Breast epithelium (tissue), 3 donors: ENCODE data around the gene FARP1.

ENCODE experiments used
- CTCF ChIP-seq, 3 donors: fragments of 450-650 bp; IDR thresholded peaks; one replicate each; pipeline ENCODE4 v1.5.1; 2016 to 2017; ENCODE audit warnings: antibody characterized with exemption in 3 of 3, mild to moderate bottlenecking in 3 of 3, moderate library complexity in 3 of 3
- POLR2A ChIP-seq: fragments of 450-650 bp; IDR thresholded peaks from one replicate; pipeline ENCODE4 v1.6.1; 2016; ENCODE audit warnings: antibody characterized with exemption, mild to moderate bottlenecking, moderate library complexity
- POLR2AphosphoS5 ChIP-seq, 3 donors: sonication (generic); formaldehyde crosslinking; IDR thresholded peaks; one replicate each; pipeline ENCODE4 v1.6.1; 2017; ENCODE audit warnings: antibody characterized with exemption in 3 of 3

- TF ChIP-seq CTCF (IDR thresholded peaks at IDR 0.05) (no peak), POLR2A (no peak), POLR2AphosphoS5 (IDR thresholded peaks at IDR 0.05) (no peak)
Observed at GRCh38 chr13:98334620-98335205, 191.8 kb downstream of the FARP1 start.
